ENCODE measurements around the gene TTPAL.

- TF ChIP-seq CTCF (conservative IDR thresholded peaks at IDR 0.05; ENCODE audit: low read length) = no peak
- TF ChIP-seq EZH2phosphoT487 (IDR thresholded peaks at IDR 0.05; ENCODE audit: borderline replicate concordance, low read depth, low read length) = no peak
Observed at GRCh38 chr20:44536175-44536574, 60.5 kb downstream of the TTPAL start.
